A673 (cell line): ENCODE results near the gene NPM3.

Experiments used
- EZH2 ChIP-seq: fragments of 200-600 bp; sonication (generic); IDR thresholded peaks from 2 replicates; pipeline ENCODE4 v1.6.1; 2017; ENCODE audit warnings: borderline replicate concordance, low read depth, mild to moderate bottlenecking, mixed read lengths, antibody characterized with exemption, low read length; ENCODE audit not compliant: poor library complexity, severe bottlenecking
- TF ChIP-seq, protein P1 (sequence below): fragments of 300-800, 200-600 bp; sonication (generic); conservative IDR thresholded peaks from 2 replicates; pipeline ENCODE4 v1.5.1; 2017; ENCODE audit warnings: low read depth, mild to moderate bottlenecking, antibody characterized with exemption, low read length, moderate library complexity, mixed read lengths

- TF ChIP-seq, protein P1, sequence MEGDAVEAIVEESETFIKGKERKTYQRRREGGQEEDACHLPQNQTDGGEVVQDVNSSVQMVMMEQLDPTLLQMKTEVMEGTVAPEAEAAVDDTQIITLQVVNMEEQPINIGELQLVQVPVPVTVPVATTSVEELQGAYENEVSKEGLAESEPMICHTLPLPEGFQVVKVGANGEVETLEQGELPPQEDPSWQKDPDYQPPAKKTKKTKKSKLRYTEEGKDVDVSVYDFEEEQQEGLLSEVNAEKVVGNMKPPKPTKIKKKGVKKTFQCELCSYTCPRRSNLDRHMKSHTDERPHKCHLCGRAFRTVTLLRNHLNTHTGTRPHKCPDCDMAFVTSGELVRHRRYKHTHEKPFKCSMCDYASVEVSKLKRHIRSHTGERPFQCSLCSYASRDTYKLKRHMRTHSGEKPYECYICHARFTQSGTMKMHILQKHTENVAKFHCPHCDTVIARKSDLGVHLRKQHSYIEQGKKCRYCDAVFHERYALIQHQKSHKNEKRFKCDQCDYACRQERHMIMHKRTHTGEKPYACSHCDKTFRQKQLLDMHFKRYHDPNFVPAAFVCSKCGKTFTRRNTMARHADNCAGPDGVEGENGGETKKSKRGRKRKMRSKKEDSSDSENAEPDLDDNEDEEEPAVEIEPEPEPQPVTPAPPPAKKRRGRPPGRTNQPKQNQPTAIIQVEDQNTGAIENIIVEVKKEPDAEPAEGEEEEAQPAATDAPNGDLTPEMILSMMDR = no peak
- no peak for TF ChIP-seq EZH2
Measured at GRCh38 chr10:101762736-101763135, 20.5 kb downstream of the NPM3 start.
